ENCODE measurements around the gene SORCS2.

Gene SORCS2

DNA sequence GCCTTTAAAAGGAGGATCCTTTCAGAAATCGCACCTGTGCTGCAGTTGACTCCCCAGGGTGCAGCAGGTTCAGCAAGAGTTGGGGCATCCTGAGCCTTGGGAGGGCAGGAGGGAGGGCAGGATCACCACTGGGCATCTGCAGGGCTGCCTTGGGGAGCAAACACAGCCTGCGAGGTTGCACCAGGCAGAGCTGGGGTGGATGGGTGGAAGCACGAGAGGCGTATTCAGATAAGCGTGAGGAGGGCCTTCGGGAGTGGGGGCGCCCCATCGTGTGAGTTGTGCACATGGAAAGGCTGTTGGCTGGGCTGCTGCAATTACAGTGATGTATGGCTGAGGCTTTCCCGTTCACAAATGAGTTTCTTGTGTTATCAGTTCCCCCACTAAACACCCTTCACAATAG, 186.8 kb downstream of the SORCS2 start (continued):
- TF ChIP-seq ZNF26 (tag by site-specific recombination; IDR thresholded peaks at IDR 0.05) (no peak), ZIC2 (tag by site-specific recombination; IDR thresholded peaks at IDR 0.05) (no peak), ZNF391 (tag by site-specific recombination; IDR thresholded peaks at IDR 0.05; ENCODE audit: borderline replicate concordance, low read depth) (no peak), ZNF433 (tag by site-specific recombination; IDR thresholded peaks at IDR 0.05; ENCODE audit: low read depth) (no peak), ZNF555 (tag by site-specific recombination; conservative IDR thresholded peaks at IDR 0.05) (no peak), ZNF423 (tag by site-specific recombination; IDR thresholded peaks at IDR 0.05) (no peak)

DNA sequence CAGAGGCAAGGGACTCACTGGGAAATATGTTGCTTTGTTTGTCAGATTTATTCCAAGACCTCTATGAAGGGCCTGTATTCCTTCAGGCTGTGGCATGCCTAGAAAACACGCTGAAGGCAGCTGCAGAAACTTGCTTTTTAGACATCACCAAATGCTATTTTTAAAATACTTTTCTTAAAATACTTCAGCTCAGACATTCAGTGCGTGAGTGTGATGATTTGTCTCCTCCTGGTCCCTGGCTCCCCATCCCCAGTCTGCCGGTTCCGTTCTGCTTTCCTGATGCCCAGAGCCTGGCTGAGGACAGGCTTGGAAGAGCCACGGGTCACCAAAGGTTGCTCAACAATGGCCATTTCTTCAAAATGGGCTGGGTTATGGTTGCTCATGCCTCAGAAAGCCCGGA, 187.4 kb downstream of the SORCS2 start:
- no peaks in the 10 kb centered on the region for H3K9me3 ChIP-seq (ENCODE audit: control insufficient read depth, insufficient read depth, low read depth, low read length)
- CTCF ChIA-PET = no interaction called here
- no peak for TF ChIP-seq SCRT2 (tag by site-specific recombination; IDR thresholded peaks at IDR 0.05)
- no peak for TF ChIP-seq ZNF214 (tag by site-specific recombination; IDR thresholded peaks at IDR 0.05; ENCODE audit: borderline replicate concordance)
- TF ChIP-seq ZNF211 (tag by site-specific recombination; IDR thresholded peaks at IDR 0.05; ENCODE audit: low read depth) = no peak
- no peak for TF ChIP-seq ZNF658 (tag by site-specific recombination; IDR thresholded peaks at IDR 0.05)
- TF ChIP-seq ZNF571 (tag by site-specific recombination; IDR thresholded peaks at IDR 0.05) = no peak
- TF ChIP-seq TCF7L2 (IDR thresholded peaks at IDR 0.05; ENCODE audit: borderline replicate concordance, low read depth, low read length) = no peak
- no peak for TF ChIP-seq ZNF202 (tag by site-specific recombination; IDR thresholded peaks at IDR 0.05; ENCODE audit: borderline replicate concordance)
- no peak for TF ChIP-seq ZNF670 (tag by site-specific recombination; IDR thresholded peaks at IDR 0.05; ENCODE audit: low read depth)
- no peak for TF ChIP-seq ZNF175 (tag by site-specific recombination; IDR thresholded peaks at IDR 0.05)
- TF ChIP-seq, protein P1, sequence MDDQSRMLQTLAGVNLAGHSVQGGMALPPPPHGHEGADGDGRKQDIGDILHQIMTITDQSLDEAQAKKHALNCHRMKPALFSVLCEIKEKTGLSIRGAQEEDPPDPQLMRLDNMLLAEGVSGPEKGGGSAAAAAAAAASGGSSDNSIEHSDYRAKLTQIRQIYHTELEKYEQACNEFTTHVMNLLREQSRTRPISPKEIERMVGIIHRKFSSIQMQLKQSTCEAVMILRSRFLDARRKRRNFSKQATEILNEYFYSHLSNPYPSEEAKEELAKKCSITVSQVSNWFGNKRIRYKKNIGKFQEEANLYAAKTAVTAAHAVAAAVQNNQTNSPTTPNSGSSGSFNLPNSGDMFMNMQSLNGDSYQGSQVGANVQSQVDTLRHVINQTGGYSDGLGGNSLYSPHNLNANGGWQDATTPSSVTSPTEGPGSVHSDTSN (CRISPR knock-in tag; IDR thresholded peaks at IDR 0.05) = no peak
- no peak for TF ChIP-seq BCL11A (tag by site-specific recombination; IDR thresholded peaks at IDR 0.05; ENCODE audit: low read depth)
- TF ChIP-seq GLIS2 (tag by site-specific recombination; IDR thresholded peaks at IDR 0.05) = no peak

DNA sequence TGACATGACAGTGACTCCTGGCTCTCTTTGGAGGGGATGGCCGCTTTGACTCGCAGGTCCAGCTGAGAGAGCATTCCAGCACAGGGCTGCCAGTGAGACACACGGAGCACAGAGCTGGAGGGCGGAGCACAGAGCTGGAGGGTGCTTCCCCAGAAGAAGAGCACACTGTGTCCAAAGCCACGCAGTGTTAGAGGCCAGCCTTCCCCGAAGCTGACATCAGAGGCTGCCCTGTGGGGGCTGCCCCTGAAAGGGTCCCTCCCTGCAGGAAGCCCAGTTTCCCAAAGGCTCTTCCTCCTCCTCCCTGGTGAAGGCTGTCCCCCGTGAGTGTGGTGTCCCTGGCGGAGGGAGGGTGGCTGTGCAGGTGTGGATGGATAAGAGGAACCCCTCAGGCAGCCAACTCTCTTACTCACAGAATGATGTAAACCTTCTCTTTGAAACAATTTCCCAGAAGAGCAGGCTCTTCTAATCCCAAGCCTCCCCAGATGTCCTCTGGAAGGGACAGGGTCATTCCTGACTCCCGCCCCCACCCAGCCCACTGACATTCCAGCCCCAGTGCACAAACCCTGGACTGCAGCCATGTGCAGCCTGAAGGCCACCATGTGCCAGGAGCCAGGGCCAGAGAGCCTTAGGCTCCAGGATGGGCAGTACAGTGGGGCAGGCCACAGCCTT, 189.0 kb downstream of the SORCS2 start:
- H3K4me1 ChIP-seq (ENCODE audit: control insufficient read depth, insufficient read depth, low read length) = no peaks in the 10 kb centered on the region
- ChIA-PET CTCF (interaction anchor here (0.5 kb wide), 1 partner anchor 740 kb away, joined by 5 read pairs; no protein-coding TSS in a partner anchor), POLR2A (no interaction called here)
- H3K27ac ChIP-seq (ENCODE audit: extremely low read depth, low read depth, low read length) = no peak overlapping the region
- no peaks in the 10 kb centered on the region for H3K9me3 ChIP-seq (ENCODE audit: control insufficient read depth, insufficient read depth, low read depth, low read length)
- no peaks in the 10 kb centered on the region for H3K36me3 ChIP-seq (ENCODE audit: control insufficient read depth in 2 of 2, insufficient read depth in 1 of 2, low read length in 2 of 2)
- H3K4me3 ChIP-seq (ENCODE audit: low read depth, low read length) = no peak overlapping the region
- TF ChIP-seq ZBTB26 (tag by site-specific recombination; optimal IDR thresholded peaks at IDR 0.05) = no peak
- TF ChIP-seq EGR2 (tag by site-specific recombination; IDR thresholded peaks at IDR 0.05; ENCODE audit: low read depth) = peak; percentile 20; the same call in 1 of the 2 replicates
- no peak for TF ChIP-seq ZXDB (tag by site-specific recombination; IDR thresholded peaks at IDR 0.05)
- no peak for TF ChIP-seq ZNF211 (tag by site-specific recombination; IDR thresholded peaks at IDR 0.05; ENCODE audit: low read depth)
- TF ChIP-seq ZNF629 (tag by site-specific recombination; IDR thresholded peaks at IDR 0.05) = no peak
- TF ChIP-seq GLI2 (tag by site-specific recombination; IDR thresholded peaks at IDR 0.05; ENCODE audit: borderline replicate concordance, low read depth) = no peak
- TF ChIP-seq ZNF791 (tag by site-specific recombination; IDR thresholded peaks at IDR 0.05) = no peak
- no peak for TF ChIP-seq ZFP3 (tag by site-specific recombination; IDR thresholded peaks at IDR 0.05; ENCODE audit: low read depth)
- no peak for TF ChIP-seq ZNF692 (tag by site-specific recombination; IDR thresholded peaks at IDR 0.05)
- 0 out of 2 replicates have a peak, but pooled peaks have one; percentile 11 for TF ChIP-seq ZNF341 (tag by site-specific recombination; IDR thresholded peaks at IDR 0.05; ENCODE audit: low read depth)

More for the DNA sequence above, 187.4 kb downstream of the SORCS2 start:
- no peak overlapping the region for H3K27ac ChIP-seq (ENCODE audit: extremely low read depth, low read depth, low read length)
- no peaks in the 10 kb centered on the region for H3K4me1 ChIP-seq (ENCODE audit: control insufficient read depth, insufficient read depth, low read length)
- POLR2A ChIA-PET = no interaction called here
- no peaks in the 10 kb centered on the region for H3K36me3 ChIP-seq (ENCODE audit: control insufficient read depth in 2 of 2, insufficient read depth in 1 of 2, low read length in 2 of 2)
- H3K4me3 ChIP-seq (ENCODE audit: low read depth, low read length) = no peak overlapping the region

Measured in HEK293 (cell line).